Lung microvascular endothelial cell (primary cell): Measurements from ENCODE around the gene FYN. TPM values are rescaled to one million over a fixed set of nuclear protein-coding genes. Genes with fewer than 3 reads are reported as not detected.
A peak's percentile ranks its signal among the peaks of the same experiment; 100 is the strongest.

ENCODE experiments used
- DNase-seq, 2 donors: peaks; one replicate each; pipeline versions ENCODE4 v3.0.0 to v3.0.0-alpha.2; 2010; ENCODE audit warnings: low read depth in 2 of 2
- total RNA-seq: library from RNA; depleted of rRNA; stranded (reverse); fragments of >200 nt; gene quantifications from 2 replicates; pipeline ENCODE4 v1.2.1, GENCODE V29; 2014

Gene FYN
- total RNA-seq, 1 donor from 2014 or later: 77.0 TPM

GRCh38 chr6:111771094-111771432 is 102.2 kb downstream of the FYN start:
- no peak for DNase-seq

GRCh38 chr6:111770263-111771093 is 102.8 kb downstream of the FYN start:
- no peak for DNase-seq

- no peak for DNase-seq
Measured at GRCh38 chr6:111769365-111770152, 103.7 kb downstream of the FYN start.

GRCh38 chr6:111768431-111768770 is 104.9 kb downstream of the FYN start:
- DNase-seq: no peak

GRCh38 chr6:111767752-111768430 is 105.4 kb downstream of the FYN start:
- no peak for DNase-seq

- DNase-seq: no peak
Measured at GRCh38 chr6:111766201-111766857, 106.9 kb downstream of the FYN start.

- DNase-seq: no peak
Measured at GRCh38 chr6:111765763-111766162, 107.5 kb downstream of the FYN start.

GRCh38 chr6:111764238-111765175 is 108.7 kb downstream of the FYN start:
- DNase-seq: no peak

- DNase-seq: peak in 1 of 2 donors; percentile 60
Measured at GRCh38 chr6:111763381-111763780, 109.9 kb downstream of the FYN start.

- DNase-seq: peak in 1 of 2 donors; percentile 7
Measured at GRCh38 chr6:111761783-111762312, 111.4 kb downstream of the FYN start.

- no peak for DNase-seq
Measured at GRCh38 chr6:111761212-111761611, 112.0 kb downstream of the FYN start.

- peak in 1 of 2 donors; percentile 78 for DNase-seq
Measured at GRCh38 chr6:111759836-111760785, 113.1 kb downstream of the FYN start.

GRCh38 chr6:111759331-111759835 is 113.9 kb downstream of the FYN start:
- DNase-seq: peak in 1 of 2 donors; percentile 44

- peak in 1 of 2 donors; percentile 11 for DNase-seq
Measured at GRCh38 chr6:111758608-111759329, 114.5 kb downstream of the FYN start.

- DNase-seq: peak; percentile 50 to 82
Measured at GRCh38 chr6:111757342-111757741, 115.9 kb downstream of the FYN start.

- DNase-seq: peak in 1 of 2 donors; percentile 91
Measured at GRCh38 chr6:111754423-111754822, 118.8 kb downstream of the FYN start.

- DNase-seq: no peak
Measured at GRCh38 chr6:111753573-111753972, 119.7 kb downstream of the FYN start.

GRCh38 chr6:111752476-111752875 is 120.8 kb downstream of the FYN start:
- no peak for DNase-seq
